Cerebellar nuclear complex (tissue), 1 donor: ENCODE results near the gene CCDC13.

Experiments used
- DNase-seq, 2 experiments: peaks; one replicate each; lab custom pipeline; 2025; lab: John Stamatoyannopoulos, UW

Gene CCDC13

GRCh38 chr3:42796332-42796885 lies 23.4 kb upstream of the CCDC13 start:
- no peak for DNase-seq

GRCh38 chr3:42795621-42796181 lies 22.6 kb upstream of the CCDC13 start:
- no peak for DNase-seq

GRCh38 chr3:42790714-42791229 lies 17.7 kb upstream of the CCDC13 start:
- no peak for DNase-seq

GRCh38 chr3:42786631-42787030 lies 13.6 kb upstream of the CCDC13 start:
- DNase-seq, result no peak

GRCh38 chr3:42786212-42786611 lies 13.2 kb upstream of the CCDC13 start:
- no peak for DNase-seq

GRCh38 chr3:42780892-42781700 lies 8.0 kb upstream of the CCDC13 start:
- no peak for DNase-seq

GRCh38 chr3:42780398-42780797 lies 7.3 kb upstream of the CCDC13 start:
- no peak for DNase-seq

GRCh38 chr3:42778644-42779043 lies 5.6 kb upstream of the CCDC13 start:
- DNase-seq, result no peak

GRCh38 chr3:42773409-42773751 lies 327 bp upstream of the CCDC13 start:
- DNase-seq, result no peak

GRCh38 chr3:42771271-42771670 lies 1.8 kb downstream of the CCDC13 start:
- no peak for DNase-seq

- no peak for DNase-seq
Observed at GRCh38 chr3:42769477-42770131, 3.4 kb downstream of the CCDC13 start.

GRCh38 chr3:42764561-42765295 lies 8.3 kb downstream of the CCDC13 start:
- no peak for DNase-seq

- DNase-seq, result no peak
Observed at GRCh38 chr3:42764115-42764514, 8.9 kb downstream of the CCDC13 start.

- no peak for DNase-seq
Observed at GRCh38 chr3:42763021-42763420, 10.0 kb downstream of the CCDC13 start.

- DNase-seq, result no peak
Observed at GRCh38 chr3:42762046-42762724, 10.9 kb downstream of the CCDC13 start.

GRCh38 chr3:42758126-42758525 lies 14.9 kb downstream of the CCDC13 start:
- DNase-seq, result no peak

GRCh38 chr3:42756681-42757213 lies 16.3 kb downstream of the CCDC13 start:
- no peak for DNase-seq

GRCh38 chr3:42755681-42756578 lies 17.1 kb downstream of the CCDC13 start:
- no peak for DNase-seq

GRCh38 chr3:42753757-42754156 lies 19.3 kb downstream of the CCDC13 start:
- no peak for DNase-seq

GRCh38 chr3:42752961-42753360 lies 20.1 kb downstream of the CCDC13 start:
- DNase-seq, result no peak
